ENCODE measurements around the gene TEX2.
A peak's percentile ranks its signal among the peaks of the same experiment; 100 is the strongest.

The TEX2 gene

DNA sequence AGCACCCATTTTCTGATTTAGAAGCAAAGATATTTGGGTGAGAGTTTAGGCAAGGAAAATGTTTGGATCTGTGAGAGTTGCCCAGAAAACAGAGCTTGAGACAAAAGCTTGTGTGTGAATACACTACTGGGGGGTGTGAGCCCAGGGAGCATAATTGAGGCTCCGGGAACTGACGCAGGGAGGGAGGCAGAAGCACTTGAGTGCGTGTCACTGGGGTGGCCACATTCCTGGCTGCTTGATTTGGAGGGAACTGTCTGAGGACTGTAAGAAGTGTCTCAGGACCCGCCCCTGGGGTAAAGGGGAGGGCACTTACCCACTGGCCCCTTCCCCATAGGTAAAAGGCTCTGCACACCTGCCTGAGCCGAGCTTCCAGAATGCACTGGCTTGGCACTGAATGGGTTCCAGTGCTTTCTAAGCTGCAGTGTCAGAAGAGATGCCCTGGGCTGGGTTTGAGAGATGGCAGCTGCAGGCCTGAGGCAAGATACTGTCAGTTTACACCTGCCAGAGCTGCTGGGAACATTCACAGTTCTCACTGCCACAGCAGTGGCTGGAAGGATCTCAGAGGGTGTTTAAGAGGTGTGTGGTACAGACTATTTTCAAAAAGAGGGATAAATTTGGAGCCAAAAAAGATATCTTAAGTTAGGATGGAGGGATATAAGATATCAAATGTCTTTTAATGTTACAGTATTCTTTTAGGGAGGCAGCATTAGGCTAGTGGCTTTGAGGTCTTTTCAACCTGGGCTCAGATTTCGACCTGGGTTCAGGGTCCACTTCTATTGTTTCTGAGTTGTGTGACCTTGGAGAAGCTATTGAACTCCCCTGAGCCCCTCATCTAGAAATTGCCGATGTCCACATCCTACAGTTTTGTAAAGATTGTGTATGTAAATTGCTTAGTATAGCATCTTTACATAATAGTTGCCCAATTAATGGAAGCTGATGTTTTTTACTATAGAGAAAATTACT lies 6.9 kb upstream of the TEX2 start:
- no peak for DNase-seq

DNA sequence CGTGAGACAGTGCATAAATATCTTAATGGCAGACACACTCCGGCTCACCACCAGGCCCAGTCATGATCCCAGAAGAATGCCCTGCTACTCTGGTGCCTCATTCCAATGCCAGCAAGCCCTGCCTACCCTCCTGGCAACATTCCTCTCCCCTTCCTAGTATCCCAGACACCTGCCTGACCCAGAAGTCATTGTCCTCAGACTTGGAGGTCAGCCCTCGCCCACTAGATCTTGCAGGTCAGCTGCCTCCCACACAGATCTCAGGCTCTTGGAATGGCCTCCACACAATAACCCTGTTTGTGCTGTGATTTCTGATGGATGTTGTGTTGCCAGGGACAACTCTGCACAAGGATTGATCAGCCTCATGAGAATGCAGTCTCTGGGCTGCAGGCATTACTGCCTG lies 1.8 kb upstream of the TEX2 start:
- no peak for DNase-seq

DNA sequence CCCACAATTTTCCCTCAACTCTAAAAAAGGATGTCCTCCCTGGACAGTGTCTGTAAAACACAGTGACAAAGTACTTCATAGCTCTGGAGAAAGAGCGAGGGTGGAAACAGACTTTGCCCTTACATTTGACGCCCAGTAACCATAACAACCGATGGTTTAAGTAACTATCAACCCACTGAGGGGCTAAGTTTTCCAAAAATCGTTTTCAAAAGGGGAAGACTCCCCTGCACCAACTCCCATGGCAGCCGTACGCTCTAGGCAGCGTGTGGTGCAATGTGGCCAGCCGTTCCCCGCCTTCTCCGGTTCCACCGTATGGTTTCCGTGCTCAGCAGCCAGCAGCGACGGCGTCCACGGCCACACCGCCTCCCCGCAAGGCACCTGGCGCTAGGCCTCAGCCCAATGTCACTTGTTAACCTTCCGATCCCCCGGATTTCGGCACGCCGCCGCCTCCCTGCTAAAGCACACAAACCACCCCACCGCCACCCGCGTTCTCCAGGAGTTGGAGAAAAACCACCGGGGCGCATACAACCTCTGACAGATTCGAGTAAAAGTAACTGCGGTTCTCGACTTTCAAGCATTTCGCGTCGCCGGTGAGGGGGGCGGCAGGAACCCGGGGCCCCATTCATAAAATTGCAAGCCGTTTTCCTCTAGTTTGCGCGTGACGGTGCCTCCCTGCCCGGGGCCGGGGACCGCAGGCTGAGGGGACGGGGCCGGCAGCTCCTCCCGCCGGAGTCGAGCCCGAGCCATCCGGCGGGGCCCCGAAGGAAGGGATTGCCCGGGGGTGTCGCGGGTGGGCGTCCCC lies 661 bp downstream of the TEX2 start:
- peak; percentile 75 for DNase-seq

DNA sequence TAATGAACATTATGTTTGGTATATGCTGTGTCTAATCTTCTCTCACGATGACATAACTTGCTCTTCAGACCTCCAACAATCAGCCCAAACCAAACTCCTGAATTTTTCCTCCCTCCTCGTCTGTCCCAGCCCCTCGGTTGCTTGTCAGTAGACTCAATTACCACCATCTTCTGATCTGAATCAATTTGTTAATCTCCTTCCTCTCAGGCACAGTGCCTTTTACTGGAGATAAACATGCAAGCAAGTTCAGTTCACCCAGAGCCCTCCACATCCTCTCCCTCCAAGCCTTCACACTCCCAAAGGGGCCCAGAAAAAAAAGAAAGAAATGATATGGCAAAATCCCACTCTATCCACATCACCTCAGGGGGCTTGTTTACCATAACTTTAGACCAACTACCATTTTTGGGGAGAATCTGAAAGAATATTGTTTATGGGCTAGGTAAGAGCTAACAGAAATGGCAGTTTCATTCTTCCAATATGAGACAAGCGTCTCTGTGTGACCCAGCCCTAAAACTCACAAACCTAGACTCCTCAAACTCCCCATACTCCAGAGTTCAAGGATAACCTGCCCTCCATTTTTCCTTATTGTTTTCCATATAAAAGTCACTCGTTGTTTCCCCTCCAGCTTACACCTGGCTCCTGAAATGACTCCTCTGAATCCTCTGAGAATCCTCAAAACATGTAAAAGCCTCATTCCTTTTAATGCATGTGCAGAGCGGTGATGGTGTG lies 1.5 kb downstream of the TEX2 start:
- DNase-seq: no peak

DNA sequence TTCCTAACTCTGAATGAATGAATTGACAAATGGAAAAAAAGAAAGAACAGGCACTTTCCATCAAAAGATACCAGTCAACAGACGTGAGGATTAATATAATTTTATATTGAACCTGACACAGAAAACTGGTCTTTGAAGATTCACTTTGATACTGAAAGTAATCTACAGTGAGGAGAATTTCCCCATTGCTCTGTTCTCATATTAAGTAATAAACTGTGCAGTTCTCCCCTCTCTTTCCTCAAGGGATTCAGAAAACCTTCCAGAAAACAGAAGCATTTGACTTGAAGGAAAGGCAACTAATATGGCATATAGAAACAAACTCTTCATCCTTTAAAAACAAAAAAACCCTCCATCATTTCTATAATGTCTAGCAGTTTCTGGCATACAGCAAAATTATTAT lies 2.2 kb downstream of the TEX2 start:
- no peak for DNase-seq

DNA sequence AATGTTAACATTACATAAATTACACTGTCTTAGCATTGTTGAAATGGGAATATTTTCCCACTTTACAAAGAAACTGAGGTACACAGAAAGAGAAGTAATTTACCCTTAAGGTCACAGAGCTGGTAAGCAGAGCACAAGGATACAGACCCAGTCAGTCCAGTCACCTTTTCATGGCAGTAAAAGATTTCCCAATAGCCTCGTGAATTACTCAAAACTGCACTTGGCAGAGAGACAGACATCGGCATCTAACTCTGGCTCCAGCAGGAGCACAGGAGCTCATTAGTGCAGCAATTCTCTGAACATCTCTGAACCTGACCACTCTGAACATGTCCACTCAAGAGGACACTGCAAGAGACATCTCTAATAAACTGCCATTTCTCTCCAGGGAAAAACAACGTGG lies 3.1 kb downstream of the TEX2 start:
- DNase-seq: no peak

DNA sequence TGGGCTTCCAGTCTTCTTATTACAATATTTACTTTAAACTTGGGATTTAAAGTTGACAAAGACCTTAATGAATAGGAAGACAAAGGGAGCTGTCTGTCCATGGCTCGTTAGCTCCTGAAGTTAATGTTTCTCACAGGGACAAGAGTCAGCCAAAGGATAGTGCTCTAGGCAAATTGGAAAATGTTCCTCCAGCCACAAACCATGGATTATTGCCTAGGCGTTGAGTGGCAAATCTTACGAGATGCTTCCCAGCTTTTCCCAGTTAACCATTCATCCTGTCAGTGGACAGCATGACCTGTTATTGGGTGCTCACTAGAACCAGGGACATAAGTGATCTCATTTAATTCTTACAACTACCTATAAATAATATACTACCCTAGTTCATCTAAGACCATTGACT lies 3.6 kb downstream of the TEX2 start:
- DNase-seq: no peak

DNA sequence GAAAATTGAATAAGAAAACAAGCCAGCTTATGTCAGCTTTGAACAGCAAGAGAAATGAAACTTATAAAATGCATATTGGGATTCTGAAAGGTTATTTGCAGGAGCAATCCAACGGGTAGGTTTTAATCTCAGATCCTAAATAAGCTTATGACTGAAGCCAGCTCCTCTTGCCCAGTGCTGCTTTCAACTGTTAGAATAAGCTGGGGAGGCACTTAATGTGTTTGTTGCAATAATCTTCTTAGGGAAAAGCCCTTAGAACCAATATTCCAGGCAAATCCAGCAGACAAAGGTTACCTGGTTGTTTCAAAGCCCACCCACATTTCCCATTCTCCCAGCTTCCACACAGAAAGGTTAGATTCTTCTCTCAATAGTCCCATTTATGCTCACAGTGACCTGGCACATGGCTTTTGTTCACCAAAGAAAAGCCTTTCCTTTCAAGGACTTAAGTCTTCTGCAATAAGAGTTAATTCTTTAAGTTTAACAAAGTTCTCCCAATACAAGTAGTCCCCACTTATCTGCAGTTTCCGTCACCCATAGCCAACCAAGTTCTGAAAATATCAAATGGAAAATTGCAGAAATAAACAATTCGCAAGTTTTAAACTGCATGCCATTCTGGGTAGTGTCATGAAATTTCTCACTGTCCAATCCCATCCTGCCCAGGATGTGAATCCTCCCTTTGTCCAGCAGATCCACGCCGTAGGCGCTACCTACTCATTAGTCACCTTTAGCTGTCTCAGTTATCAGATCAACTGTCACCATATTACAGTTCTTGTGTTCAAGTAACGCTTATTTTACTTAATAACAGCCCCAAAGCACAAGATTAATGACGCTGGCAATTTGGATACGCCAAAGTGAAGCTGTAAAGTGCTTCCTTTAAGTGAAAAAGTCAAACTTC lies 5.9 kb downstream of the TEX2 start:
- DNase-seq: no peak

DNA sequence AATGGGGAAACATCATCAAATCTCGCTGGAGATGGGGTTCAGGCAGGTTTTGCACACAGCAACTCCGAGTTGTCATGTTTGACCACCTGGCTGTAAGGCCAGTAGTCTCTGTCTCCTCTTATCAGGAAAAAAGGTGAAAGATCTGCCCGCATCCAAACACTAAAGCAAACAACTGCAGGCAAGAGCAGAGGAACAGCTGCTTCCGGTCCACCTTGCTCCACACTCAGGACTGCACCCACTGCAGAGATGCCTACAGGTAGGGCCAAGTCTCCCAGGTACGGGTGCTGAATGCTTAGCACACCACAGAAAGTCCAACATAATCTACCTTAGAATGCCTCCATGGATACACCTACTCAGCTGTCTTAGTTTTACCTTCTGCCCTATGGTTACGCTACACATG lies 7.3 kb downstream of the TEX2 start:
- no peak for DNase-seq

DNA sequence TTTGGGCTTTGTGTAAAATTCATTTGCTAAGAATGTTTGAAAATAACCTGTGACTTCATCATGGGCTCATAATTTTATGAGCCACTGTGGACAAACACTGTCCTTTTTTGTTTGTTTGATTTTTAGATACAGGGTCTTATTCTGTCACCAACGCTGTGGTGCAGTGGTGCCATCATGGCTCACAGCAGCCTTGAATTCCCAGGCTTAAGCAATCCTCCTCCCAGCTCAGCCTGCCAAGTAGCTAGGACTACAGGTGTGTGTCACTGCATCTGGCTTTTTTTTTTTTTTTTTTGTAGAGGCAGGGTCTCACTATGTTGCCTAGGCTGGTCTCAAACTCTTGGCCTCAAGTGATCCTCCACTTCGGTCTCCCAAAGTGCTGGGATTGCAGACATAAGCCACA lies 8.3 kb downstream of the TEX2 start:
- no peak for DNase-seq

DNA sequence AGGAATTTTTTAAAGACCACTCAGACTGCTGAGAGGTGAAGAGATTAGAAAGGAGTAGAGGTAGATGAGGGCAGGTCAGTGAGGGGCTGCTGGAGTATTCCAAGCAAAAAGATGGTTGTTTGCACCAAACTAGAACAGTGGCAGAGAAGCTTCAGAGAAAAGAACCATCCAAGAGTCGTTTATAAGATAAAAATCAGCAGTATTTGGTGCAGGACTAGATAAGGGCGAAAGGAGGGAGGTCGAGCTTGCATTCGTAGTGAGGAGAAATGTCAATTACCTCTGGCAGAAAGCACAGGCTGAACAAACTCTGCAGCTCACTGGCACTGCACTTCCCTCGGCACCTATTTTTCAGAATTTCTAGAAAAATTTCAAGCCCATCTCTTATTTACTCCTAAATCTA lies 9.6 kb downstream of the TEX2 start:
- DNase-seq: no peak

DNA sequence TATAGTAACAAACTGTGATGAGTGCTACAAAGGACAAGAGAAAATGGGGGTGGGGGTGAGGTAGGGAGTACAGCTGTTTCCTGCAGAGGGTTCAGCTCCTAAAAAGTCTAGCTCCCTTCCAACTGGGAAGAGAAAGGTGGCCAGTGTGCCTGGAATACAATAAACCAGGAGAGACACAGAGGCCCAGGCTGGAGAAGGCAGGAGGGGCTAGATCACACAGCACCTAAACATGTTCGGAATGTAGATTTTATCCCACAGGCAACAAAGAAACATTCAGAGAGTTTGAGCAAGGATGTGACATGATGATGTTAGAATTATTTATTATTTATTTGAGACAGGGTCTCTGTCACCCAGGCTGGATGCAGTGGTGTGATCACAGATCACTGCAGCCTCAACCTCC lies 10.2 kb downstream of the TEX2 start:
- no peak for DNase-seq

DNA sequence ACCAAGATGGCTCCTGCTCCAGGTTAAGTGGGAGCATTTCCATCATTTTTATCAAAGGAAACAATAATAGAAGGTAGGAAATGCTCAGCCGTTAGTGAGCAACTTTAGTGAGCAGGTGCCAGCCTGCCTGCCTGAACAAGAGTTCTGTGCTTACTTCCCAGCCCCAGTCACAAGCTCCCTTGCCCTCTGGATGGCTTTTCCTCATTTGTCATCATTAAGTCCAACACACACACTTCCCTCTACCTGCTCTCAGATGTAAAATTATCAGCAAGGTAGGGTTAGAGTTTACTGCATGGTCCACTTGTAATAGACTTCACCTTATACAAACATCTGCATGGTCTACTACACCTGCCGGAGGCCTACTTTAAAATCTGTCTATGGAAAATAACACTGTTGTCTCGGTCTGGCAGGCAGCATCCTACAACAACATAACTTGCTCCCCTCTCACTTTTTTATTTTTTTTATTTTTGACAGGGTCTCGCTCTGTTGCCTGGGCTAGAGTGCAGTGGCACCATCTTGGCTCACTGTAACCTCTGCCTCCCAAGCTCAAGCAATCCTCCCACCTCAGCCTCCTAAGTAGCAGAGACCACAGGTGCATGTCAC lies 12.7 kb downstream of the TEX2 start:
- no peak for DNase-seq

DNA sequence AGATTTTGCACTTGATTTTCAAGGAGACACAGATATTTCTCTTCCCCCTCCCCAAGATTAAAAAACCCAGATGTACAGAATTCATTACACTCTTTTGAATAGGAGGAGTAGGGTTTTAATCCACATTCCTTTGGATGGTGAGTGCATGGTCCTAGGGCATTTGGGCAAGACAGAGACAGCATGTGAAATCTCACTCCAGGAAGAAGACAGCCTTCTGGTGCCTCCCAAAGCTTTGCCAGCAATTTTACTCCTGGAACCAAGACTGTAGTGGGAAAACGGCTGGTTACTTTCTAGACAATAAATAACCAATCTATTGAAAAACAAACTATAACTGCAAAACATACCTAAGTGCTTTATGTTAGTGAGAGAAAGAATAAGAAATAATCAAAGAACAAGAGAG lies 15.2 kb downstream of the TEX2 start:
- DNase-seq: no peak

DNA sequence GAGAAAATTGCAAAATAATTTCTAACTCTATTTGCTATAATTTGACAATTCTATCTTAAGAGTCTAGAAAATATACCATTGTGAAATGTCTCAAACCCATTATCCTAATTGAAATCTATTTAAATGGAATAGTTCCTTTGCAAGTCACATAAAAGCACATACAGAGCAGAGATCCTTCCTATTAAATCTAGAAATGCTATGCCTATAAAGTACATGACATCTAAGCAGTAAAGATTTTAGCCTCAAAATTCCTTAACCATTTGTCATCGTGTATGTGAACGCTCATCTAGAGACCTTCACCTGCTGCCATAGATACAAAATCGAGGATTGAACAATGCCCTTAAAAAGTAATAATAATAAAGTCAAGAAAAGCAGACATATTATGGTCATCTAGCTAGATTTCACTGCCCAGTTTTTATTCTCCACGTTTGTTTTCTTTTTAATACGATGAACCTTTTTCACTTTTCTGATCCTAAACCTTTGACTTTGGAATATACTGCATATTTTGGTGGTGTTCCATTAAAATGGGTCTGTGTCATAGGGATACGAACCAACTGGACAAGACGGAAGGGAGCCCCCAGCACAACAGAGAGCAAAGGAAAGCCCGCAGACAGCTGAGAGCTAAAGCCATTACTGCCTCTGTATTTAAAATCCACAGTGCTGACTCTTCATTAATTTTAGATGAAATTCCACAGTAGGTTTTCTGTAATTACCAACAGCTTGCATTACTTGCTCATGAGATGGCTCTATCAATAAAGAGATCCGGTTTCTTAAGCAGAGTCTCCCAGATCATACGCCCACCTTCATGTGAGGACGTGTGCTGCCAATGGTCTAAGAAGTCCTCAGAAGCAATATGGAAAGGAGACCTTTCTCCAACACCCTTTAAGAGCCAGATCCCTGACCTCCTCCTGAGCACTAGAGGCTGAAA lies 17.6 kb downstream of the TEX2 start:
- no peak for DNase-seq

DNA sequence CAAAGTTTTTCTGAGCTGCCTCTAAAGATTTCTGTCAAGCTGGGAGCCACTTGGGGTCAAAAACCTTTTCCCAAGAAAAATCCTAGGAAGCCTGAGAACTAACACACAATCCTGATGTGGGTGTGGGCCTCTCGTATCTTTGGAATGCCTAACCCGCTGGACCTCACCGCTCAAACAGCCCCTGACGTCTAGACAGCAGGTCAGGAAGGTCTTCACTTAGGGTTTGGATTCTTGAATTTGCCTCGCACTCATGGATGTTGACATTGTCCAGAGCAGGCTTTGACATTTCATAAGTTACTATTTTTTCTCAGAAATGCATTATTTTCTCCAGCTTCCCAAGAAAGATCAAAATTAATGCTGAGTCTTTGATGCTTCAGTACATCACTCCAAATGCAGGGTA lies 18.9 kb downstream of the TEX2 start:
- no peak for DNase-seq

DNA sequence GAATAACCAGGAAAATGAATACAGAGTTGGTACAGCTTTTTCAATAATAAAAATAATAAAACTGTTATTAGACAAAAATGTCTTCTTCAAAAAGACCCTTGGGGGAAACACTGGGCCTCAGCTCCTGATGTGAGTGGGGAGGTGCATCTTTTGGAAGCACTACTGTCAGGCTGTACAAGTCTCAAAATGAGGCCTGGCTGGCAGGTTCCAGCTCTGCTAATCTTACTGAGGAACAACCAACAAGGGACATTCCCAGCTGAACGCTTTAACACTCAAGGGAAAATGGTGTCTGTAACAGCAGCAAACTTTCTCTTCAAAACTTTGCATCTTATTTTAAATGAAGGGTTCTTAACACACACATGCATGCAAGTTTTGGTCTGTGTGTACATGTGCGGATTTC lies 19.7 kb downstream of the TEX2 start:
- DNase-seq: no peak

DNA sequence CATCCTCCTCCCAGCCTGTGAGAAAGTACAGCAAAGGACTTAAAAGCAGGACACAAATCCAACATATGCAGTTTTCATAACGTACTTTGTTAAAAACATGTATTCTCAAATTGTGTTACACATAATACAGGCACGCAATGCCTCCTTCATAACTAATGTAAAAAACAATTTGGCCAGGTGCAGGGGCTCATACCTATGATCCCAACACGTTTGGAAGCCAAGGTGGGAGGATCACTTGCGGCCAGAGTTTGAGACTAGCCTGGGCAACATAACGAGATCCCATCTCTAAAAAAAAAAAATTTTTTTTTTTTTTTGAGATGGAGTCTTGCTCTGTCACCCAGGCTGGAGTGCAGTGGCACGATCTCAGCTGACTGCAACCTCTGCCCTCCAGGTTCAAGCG lies 20.4 kb downstream of the TEX2 start:
- no peak for DNase-seq

DNA sequence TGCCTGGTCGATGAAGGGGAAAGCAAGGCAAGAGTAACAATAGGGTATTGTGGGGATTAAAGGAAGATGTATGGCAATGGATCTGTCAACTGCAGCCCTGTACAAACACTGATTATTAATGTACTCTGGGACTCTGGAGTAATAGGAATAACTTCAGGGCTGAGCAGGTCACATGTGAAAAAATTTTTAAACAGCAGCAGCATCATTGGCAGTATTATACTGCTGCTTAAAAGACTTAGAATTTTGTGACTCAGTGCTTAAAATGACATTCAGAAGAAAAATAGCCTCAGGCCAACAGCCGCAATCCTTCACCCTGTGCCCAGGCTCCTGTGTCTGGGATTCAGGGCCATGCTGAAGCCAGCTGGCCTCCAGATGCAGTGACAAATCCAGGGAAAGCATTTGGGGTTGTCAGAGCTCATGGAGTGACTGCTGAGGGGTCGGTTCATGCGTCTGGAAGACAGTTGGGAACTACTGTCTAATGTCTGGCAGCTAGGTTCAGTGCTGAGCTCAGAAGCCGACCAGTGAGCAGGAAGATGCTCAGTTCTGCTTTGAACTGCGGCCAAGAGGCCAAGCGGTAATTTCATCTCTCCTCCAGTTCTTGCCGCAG lies 22.2 kb downstream of the TEX2 start:
- no peak for DNase-seq

DNA sequence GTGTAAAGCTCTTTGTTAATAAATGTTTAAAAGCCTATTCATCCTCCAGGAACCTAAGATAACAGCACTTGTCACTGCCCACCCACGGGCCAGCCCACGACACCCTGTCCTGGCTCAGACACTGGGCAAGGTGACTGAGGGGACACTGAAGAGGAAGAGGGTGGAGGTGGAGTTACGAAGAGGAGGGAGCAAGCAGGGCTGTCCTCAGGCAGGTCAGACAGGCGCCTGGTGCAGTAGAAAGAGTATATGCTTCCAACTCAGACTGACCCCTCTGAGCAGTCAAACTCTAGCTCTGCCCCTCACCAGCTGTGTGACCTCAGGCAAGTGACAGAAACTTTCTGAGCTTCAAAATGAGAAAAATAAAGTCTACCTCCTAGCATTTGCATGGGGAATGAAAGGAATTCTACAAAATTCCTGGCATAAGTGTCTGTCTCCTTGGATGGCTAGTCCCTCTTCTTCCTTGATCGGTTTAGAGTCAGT lies 22.8 kb downstream of the TEX2 start:
- DNase-seq: no peak
